Endothelial cell of umbilical vein (primary cell): ENCODE data around the gene ANKZF1. TPM values are rescaled to one million over a fixed set of nuclear protein-coding genes. Genes with fewer than 3 reads are reported as not detected.

ENCODE experiments used
- BruUV-seq: library from RNA; stranded (reverse); fragments of 400-500 nt; replicated peaks from 2 replicates; lab custom pipeline; 2021; lab: Mats Ljungman, UMichigan
- CTCF ChIA-PET: fragments of 300-600, 350-600 bp; sonication (Branson Sonifier 250); formaldehyde crosslinking; loops from one replicate; lab custom pipeline; 2021; ENCODE audit warnings: antibody characterized with exemption, inconsistent platforms; lab: Charles Lee
- POLR2A ChIA-PET: fragments of 300-600, 350-600 bp; sonication (Branson Sonifier 250); formaldehyde crosslinking; loops from one replicate; lab custom pipeline; 2021; ENCODE audit warnings: antibody characterized with exemption, inconsistent platforms; lab: Charles Lee
- DNase-seq: peaks from one replicate; pipeline ENCODE4 v3.0.0-alpha.2; 2011; ENCODE audit warnings: low read depth, low spot score
- FAIRE-seq: peaks from 2 replicates; lab custom pipeline; 2011; peaks lifted over from hg19 to GRCh38; lab: Jason Lieb, UNC
- H2AFZ ChIP-seq: 2 replicates; pipeline ENCODE4 v1.6.0; 2012; ENCODE audit warnings: low read depth, low read length, control low read depth, inconsistent platforms
- H3K27ac ChIP-seq: 2 replicates; pipeline ENCODE4 v1.5.1; 2011; ENCODE audit warnings: low read depth, mild to moderate bottlenecking, control low read depth, low read length, moderate library complexity; ENCODE audit not compliant: insufficient read depth
- H3K27me3 ChIP-seq, 2 experiments: 2 replicates each; pipeline versions ENCODE4 v1.6.0 to v1.6.1; 2011; ENCODE audit warnings: low read length in 2 of 2, mixed read lengths in 1 of 2; ENCODE audit not compliant: control insufficient read depth in 2 of 2, insufficient read depth in 2 of 2
- H3K36me3 ChIP-seq, 2 experiments: 2 replicates in 1 of 2; 3 replicates in 1 of 2; pipeline ENCODE4 v1.5.1; 2011; ENCODE audit warnings: low read length in 2 of 2, mild to moderate bottlenecking in 1 of 2, moderate library complexity in 1 of 2; ENCODE audit not compliant: control insufficient read depth in 2 of 2, insufficient read depth in 2 of 2; ENCODE audit errors: extremely low read depth in 1 of 2
- H3K4me1 ChIP-seq: 3 replicates; pipeline ENCODE4 v1.5.1; 2011; ENCODE audit warnings: mild to moderate bottlenecking, low read length; ENCODE audit not compliant: control insufficient read depth, insufficient read depth; ENCODE audit errors: extremely low read depth
- H3K4me2 ChIP-seq: 2 replicates; pipeline ENCODE4 v1.6.1; 2011; ENCODE audit warnings: low read length, control low read depth, mixed read lengths; ENCODE audit not compliant: insufficient read depth
- H3K4me3 ChIP-seq, 3 experiments: fragments of 200-600 bp in 1 of 3; sonication (generic), shearing (Covaris generic) in 1 of 3; replicated peaks in 1 of 3; 2 replicates each; pipeline ENCODE4 v1.5.1; 2011 to 2016; ENCODE audit warnings: control low read depth in 3 of 3, low read length in 3 of 3, mild to moderate bottlenecking in 2 of 3, inconsistent platforms in 1 of 3, low read depth in 1 of 3, moderate library complexity in 1 of 3; ENCODE audit not compliant: insufficient read depth in 1 of 3
- H3K79me2 ChIP-seq: 2 replicates; pipeline ENCODE4 v1.6.0; 2012; ENCODE audit warnings: low read length, inconsistent platforms; ENCODE audit not compliant: control insufficient read depth, insufficient read depth
- H3K9ac ChIP-seq: replicated peaks from 2 replicates; pipeline ENCODE3; 2011; ENCODE audit warnings: low read length, control low read depth; ENCODE audit not compliant: insufficient read depth; ENCODE audit errors: extremely low read depth
- H3K9me1 ChIP-seq: replicated peaks from 3 replicates; pipeline ENCODE4 v1.6.0; 2011; ENCODE audit warnings: mild to moderate bottlenecking, low read length; ENCODE audit not compliant: control insufficient read depth, insufficient read depth; ENCODE audit errors: extremely low read depth
- H3K9me3 ChIP-seq: replicated peaks from 2 replicates; pipeline ENCODE4 v1.5.1; 2012; ENCODE audit warnings: low read length, inconsistent platforms; ENCODE audit not compliant: control insufficient read depth, insufficient read depth
- H4K20me1 ChIP-seq: replicated peaks from 2 replicates; pipeline ENCODE3; 2011; ENCODE audit warnings: mild to moderate bottlenecking, low read length; ENCODE audit not compliant: control insufficient read depth, insufficient read depth; ENCODE audit errors: extremely low read depth
- EZH2 ChIP-seq: IDR thresholded peaks from 2 replicates; pipeline ENCODE4 v1.6.1; 2012; ENCODE audit warnings: borderline replicate concordance, low read depth, mild to moderate bottlenecking, moderate library complexity, low read length, inconsistent platforms; ENCODE audit not compliant: severe bottlenecking
- FOS ChIP-seq: IDR thresholded peaks from 2 replicates; pipeline ENCODE4 v1.6.1; 2011; ENCODE audit warnings: mild to moderate bottlenecking, low read length, moderate library complexity, borderline replicate concordance; ENCODE audit not compliant: insufficient read depth
- GATA2 ChIP-seq: IDR thresholded peaks from 2 replicates; pipeline ENCODE4 v1.7.0; 2011; ENCODE audit warnings: low read depth, mild to moderate bottlenecking, moderate library complexity, mixed read lengths, low read length; ENCODE audit not compliant: insufficient read length, insufficient read depth
- JUN ChIP-seq: IDR thresholded peaks from 2 replicates; pipeline ENCODE4 v1.6.1; 2011; ENCODE audit warnings: borderline replicate concordance, low read depth; ENCODE audit not compliant: insufficient read length, insufficient read depth
- MYC ChIP-seq: IDR thresholded peaks from one replicate; pipeline ENCODE4 v1.6.1; 2011; ENCODE audit warnings: mild to moderate bottlenecking, low read depth, low read length
- POLR2A ChIP-seq: IDR thresholded peaks from 2 replicates; pipeline ENCODE4 v1.6.1; 2012; ENCODE audit warnings: low read depth, mild to moderate bottlenecking, control low read depth, low read length
- POLR2AphosphoS5 ChIP-seq: IDR thresholded peaks from 2 replicates; pipeline ENCODE4 v1.6.1; 2012; ENCODE audit warnings: low read depth, mild to moderate bottlenecking, control low read depth, low read length, moderate library complexity; ENCODE audit not compliant: insufficient read depth
- dilution Hi-C: fragments of 300-500 bp; cut with MboI; formaldehyde crosslinking; loops from one replicate; pipeline ENCODE4 v1.15.0; 2019; ENCODE audit warnings: low sequenced_read_pairs; ENCODE audit not compliant: extremely low pct_ligation_motif_present
- intact Hi-C: fragments of 100-400 bp; cut with micrococcal nuclease; formaldehyde crosslinking; loops from one replicate; pipeline ENCODE4 v1.10.0; 2022
- polyA plus RNA-seq, 4 experiments: library from polyadenylated mRNA; depleted of rRNA in 3 of 4; stranded (reverse) in 3 of 4; unstranded in 1 of 4; fragments of >200 nt; gene quantifications; 2 replicates each; pipeline versions ENCODE4 v1.2.1 to v1.2.3, GENCODE V29; 2011 to 2012; ENCODE audit warnings: missing spikeins in 1 of 4
- total RNA-seq: library from RNA; stranded (reverse); gene quantifications from 2 replicates; pipeline ENCODE4 v1.2.3, GENCODE V29; 2021
- TF ChIP-seq, protein P1 (sequence below): IDR thresholded peaks from 2 replicates; pipeline ENCODE4 v1.6.1; 2011; ENCODE audit not compliant: insufficient read depth, insufficient read length
- TF ChIP-seq, protein P2 (sequence below), 2 donors: IDR thresholded peaks; 1 replicate in 1 of 2; 2 replicates in 1 of 2; pipeline ENCODE4 v1.5.1; 2011; ENCODE audit warnings: low read length in 2 of 2, mild to moderate bottlenecking in 2 of 2, moderate library complexity in 2 of 2, control low read depth in 1 of 2, inconsistent platforms in 1 of 2, low read depth in 1 of 2; ENCODE audit not compliant: insufficient read depth in 1 of 2; ENCODE audit errors: extremely low read depth in 1 of 2

ANKZF1 gene
- total and polyA plus RNA-seq, 2 donors (not counting 3 experiments of a cell fraction or from before 2014, with no cell fraction given), result 26.5 to 36.2 TPM

DNA sequence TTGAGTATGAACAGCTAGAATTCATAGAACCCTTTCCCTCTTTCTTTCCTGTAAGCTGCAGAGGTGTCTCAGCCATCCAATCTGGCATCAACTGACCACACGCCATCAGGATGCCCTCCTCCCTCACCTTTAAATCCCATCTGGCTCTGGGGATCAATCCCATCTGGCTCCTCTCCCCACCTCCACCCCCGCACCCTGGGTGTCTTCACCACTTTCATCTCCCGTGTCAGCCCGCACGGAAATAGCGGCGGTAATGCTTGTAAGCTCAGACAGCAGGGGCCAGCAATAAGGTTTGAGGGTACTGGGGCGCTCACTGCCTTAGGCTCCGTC lies 22.9 kb downstream of the ANKZF1 start:
- Histone ChIP-seq H3K9me3 (no peaks in the 10 kb centered on the region), H4K20me1 (no peaks in the 10 kb centered on the region), H3K4me2 (peak overlapping the region; percentile 78), H3K4me3 (peak overlapping the region in 1 of 3 experiments; percentile 34), H3K36me3 (peaks cover 0 to 2% of the 10 kb centered on the region in 2 experiments), H3K27me3 (peaks cover 15 to 16% of the 10 kb centered on the region in 2 experiments), H3K4me1 (peaks cover 39% of the 10 kb centered on the region), H3K9ac (peak overlapping the region; percentile 21), H3K79me2 (no peaks in the 10 kb centered on the region), H2AFZ (peak overlapping the region; percentile 55), H3K27ac (no peak overlapping the region), H3K9me1 (no peaks in the 10 kb centered on the region)
- dilution Hi-C loops (no loop called here), intact Hi-C loops (loop anchor here (2.0 kb wide), 2 partner anchors 34 to 42 kb away; partner anchors contain the start of gene ABCB6)
- TF ChIP-seq MYC, result no peak
- BruUV-seq, result no TSS peak
- DNase-seq (no peak), FAIRE-seq (no peak)
- ChIA-PET POLR2A (no interaction called here), CTCF (interaction anchor here (1.2 to 2.5 kb wide), 2 partner anchors 27 to 43 kb away, joined by 3 to 14 read pairs; partner anchors contain the start of gene DNAJB2)

DNA sequence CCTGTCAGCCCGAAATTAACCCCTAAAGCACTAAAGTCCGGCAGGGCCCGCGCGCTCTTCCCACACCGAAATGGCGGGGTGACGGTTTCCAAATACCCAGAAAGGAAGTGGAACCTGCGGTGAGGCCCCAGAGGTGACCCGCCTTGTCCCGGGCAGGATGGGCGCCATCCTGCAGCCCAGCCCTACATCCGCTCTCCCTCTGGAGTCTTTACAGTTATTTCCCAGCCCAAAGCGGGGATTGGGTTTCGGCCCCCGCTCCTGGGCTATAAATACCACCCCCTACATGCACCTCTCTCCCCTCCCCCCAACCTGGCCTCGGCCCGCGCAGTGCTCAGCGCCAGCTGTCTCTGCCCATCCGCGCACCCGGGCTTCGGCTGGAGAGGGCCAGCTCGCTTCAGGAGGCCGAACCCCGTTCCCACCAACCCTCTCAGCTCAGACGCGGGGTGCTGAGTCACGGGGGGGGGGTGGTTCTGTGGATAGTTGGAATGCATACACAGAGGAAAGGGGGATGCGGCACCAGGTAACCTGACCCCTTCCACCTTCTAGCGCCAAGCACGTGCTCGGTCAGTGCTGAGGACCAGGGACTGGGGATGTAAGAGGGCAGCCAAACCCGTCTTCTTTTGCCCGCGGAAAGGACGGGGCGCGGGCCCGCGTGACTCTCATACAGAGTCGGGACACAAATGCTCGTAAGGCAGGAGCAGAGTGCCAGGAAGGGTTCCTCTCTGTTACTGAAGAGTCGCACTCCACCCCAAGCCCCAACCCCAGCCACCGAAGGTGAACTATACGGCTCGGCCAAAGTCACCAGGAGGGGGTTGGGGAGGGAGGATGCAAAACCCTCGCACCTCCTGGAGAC lies 23.5 kb downstream of the ANKZF1 start, which contains the start of gene TUBA4B:
Gene TUBA4B (plus strand): TSS at position 344 of the 853 bp plus-strand sequence. CDS start 165 bp downstream, at position 509.
- H2AFZ ChIP-seq, result peak within 1 kb of the TSS; percentile 92
- TF ChIP-seq MYC (no peak), JUN (no peak), EZH2 (no peak), POLR2AphosphoS5 (no peak), POLR2A (no peak), FOS (no peak), GATA2 (no peak)
- TF ChIP-seq, protein P1, sequence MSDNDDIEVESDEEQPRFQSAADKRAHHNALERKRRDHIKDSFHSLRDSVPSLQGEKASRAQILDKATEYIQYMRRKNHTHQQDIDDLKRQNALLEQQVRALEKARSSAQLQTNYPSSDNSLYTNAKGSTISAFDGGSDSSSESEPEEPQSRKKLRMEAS, result no peak
- TF ChIP-seq, protein P2, sequence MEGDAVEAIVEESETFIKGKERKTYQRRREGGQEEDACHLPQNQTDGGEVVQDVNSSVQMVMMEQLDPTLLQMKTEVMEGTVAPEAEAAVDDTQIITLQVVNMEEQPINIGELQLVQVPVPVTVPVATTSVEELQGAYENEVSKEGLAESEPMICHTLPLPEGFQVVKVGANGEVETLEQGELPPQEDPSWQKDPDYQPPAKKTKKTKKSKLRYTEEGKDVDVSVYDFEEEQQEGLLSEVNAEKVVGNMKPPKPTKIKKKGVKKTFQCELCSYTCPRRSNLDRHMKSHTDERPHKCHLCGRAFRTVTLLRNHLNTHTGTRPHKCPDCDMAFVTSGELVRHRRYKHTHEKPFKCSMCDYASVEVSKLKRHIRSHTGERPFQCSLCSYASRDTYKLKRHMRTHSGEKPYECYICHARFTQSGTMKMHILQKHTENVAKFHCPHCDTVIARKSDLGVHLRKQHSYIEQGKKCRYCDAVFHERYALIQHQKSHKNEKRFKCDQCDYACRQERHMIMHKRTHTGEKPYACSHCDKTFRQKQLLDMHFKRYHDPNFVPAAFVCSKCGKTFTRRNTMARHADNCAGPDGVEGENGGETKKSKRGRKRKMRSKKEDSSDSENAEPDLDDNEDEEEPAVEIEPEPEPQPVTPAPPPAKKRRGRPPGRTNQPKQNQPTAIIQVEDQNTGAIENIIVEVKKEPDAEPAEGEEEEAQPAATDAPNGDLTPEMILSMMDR (IDR thresholded peaks at IDR 0.05; ENCODE audit: extremely low read depth in 1 of 2, insufficient read depth in 1 of 2, low read depth in 1 of 2, low read length in 2 of 2), result no peak
- peak within 1 kb of the TSS; percentile 21 for H3K9ac ChIP-seq
- intact Hi-C loops (loop anchor here (1.0 to 2.0 kb wide), 3 partner anchors 26 to 42 kb away; partner anchors contain the start of genes ABCB6 and DNAJB2), dilution Hi-C loops (no loop called here)
- H3K36me3 ChIP-seq, result no peaks in the 10 kb centered on the region
- H3K4me1 ChIP-seq, result peaks cover 39% of the 10 kb centered on the region
- peak within 1 kb of the TSS; percentile 32 to 53 (median 34) for H3K4me3 ChIP-seq
- peak within 1 kb of the TSS; percentile 78 for H3K4me2 ChIP-seq
- peak; percentile 18 for DNase-seq
- no peak within 1 kb of the TSS for H3K27ac ChIP-seq
- BruUV-seq, result TSS peak; percentile 46
- no peaks in the 10 kb centered on the region for H3K79me2 ChIP-seq
- H3K9me1 ChIP-seq, result no peaks in the 10 kb centered on the region
- no peak for FAIRE-seq
- no peaks in the 10 kb centered on the region for H4K20me1 ChIP-seq
- no peaks in the 10 kb centered on the region for H3K9me3 ChIP-seq
- H3K27me3 ChIP-seq, result peaks cover 15 to 16% of the 10 kb centered on the region in 2 experiments
- ChIA-PET POLR2A (interaction anchor here (1.3 kb wide), 1 partner anchor 8 kb away, joined by 5 read pairs; the partner anchor contains the start of genes GLB1L and STK16), CTCF (interaction anchor here (1.0 to 2.5 kb wide), 2 partner anchors 21 to 42 kb away, joined by 3 to 14 read pairs; no protein-coding TSS in a partner anchor)
